Trophoblast cell (in vitro differentiated cells and primary cell): Measurements from ENCODE around the gene EGFR.
A peak's percentile ranks its signal among the peaks of the same experiment; 100 is the strongest.

Source experiments
- DNase-seq, 2 donors: peaks; one replicate each; pipeline ENCODE4 v3.0.0-alpha.2; 2016
- H2AFZ ChIP-seq: 2 replicates; pipeline ENCODE4 v1.6.1; 2013; ENCODE audit warnings: low read length, moderate library complexity, mild to moderate bottlenecking; ENCODE audit not compliant: insufficient read depth, poor library complexity
- H2AK5ac ChIP-seq: 2 replicates; pipeline ENCODE4 v1.6.1; 2013; ENCODE audit warnings: mild to moderate bottlenecking, low read length
- H2BK120ac ChIP-seq: 2 replicates; pipeline ENCODE4 v1.6.1; 2013; ENCODE audit warnings: low read length, mild to moderate bottlenecking, moderate library complexity; ENCODE audit not compliant: insufficient read depth, poor library complexity
- H2BK12ac ChIP-seq: 2 replicates; pipeline ENCODE4 v1.6.1; 2013; ENCODE audit warnings: mild to moderate bottlenecking, low read length, moderate library complexity
- H2BK5ac ChIP-seq: 2 replicates; pipeline ENCODE4 v1.6.1; 2013; ENCODE audit warnings: low read length, low read depth, moderate library complexity, mild to moderate bottlenecking; ENCODE audit not compliant: poor library complexity
- H3K14ac ChIP-seq: 2 replicates; pipeline ENCODE4 v1.6.1; 2013; ENCODE audit warnings: mild to moderate bottlenecking, low read length
- H3K18ac ChIP-seq: 2 replicates; pipeline ENCODE4 v1.6.1; 2013; ENCODE audit warnings: mild to moderate bottlenecking, low read length
- H3K23ac ChIP-seq: 2 replicates; pipeline ENCODE4 v1.6.1; 2013; ENCODE audit warnings: low read length
- H3K27ac ChIP-seq: 2 replicates; pipeline ENCODE4 v1.5.1; 2013; ENCODE audit warnings: low read depth, mild to moderate bottlenecking, inconsistent platforms, low read length, moderate library complexity
- H3K27me3 ChIP-seq: 2 replicates; pipeline ENCODE4 v1.6.1; 2013; ENCODE audit warnings: inconsistent platforms, mild to moderate bottlenecking, low read length, moderate library complexity; ENCODE audit not compliant: insufficient read depth
- H3K36me3 ChIP-seq, 2 experiments: 1 replicate in 1 of 2; 2 replicates in 1 of 2; pipeline ENCODE4 v1.6.1; 2013; ENCODE audit warnings: low read length in 2 of 2, mild to moderate bottlenecking in 2 of 2, moderate library complexity in 1 of 2; ENCODE audit not compliant: insufficient read depth in 2 of 2, control insufficient read depth in 1 of 2
- H3K4ac ChIP-seq: 2 replicates; pipeline ENCODE4 v1.6.1; 2013; ENCODE audit warnings: low read depth, mild to moderate bottlenecking, low read length, moderate library complexity
- H3K4me1 ChIP-seq, 2 experiments: 1 replicate in 1 of 2; 2 replicates in 1 of 2; pipeline ENCODE4 v1.6.1; 2013; ENCODE audit warnings: low read length in 2 of 2, mild to moderate bottlenecking in 2 of 2, moderate library complexity in 1 of 2; ENCODE audit not compliant: insufficient read depth in 2 of 2, control insufficient read depth in 1 of 2
- H3K4me2 ChIP-seq: 2 replicates; pipeline ENCODE4 v1.6.1; 2013; ENCODE audit warnings: inconsistent platforms, mild to moderate bottlenecking, low read length, moderate library complexity
- H3K4me3 ChIP-seq: 2 replicates; pipeline ENCODE4 v1.5.1; 2013; ENCODE audit warnings: mild to moderate bottlenecking, low read depth, low read length, inconsistent platforms
- H3K79me1 ChIP-seq: one replicate; pipeline ENCODE4 v1.6.1; 2013; ENCODE audit warnings: low read length
- H3K79me2 ChIP-seq: 2 replicates; pipeline ENCODE4 v1.6.1; 2013; ENCODE audit warnings: low read length, mild to moderate bottlenecking; ENCODE audit not compliant: control insufficient read depth, insufficient read depth, poor library complexity
- H3K9ac ChIP-seq: 2 replicates; pipeline ENCODE4 v1.6.1; 2013; ENCODE audit warnings: mild to moderate bottlenecking, low read length
- H3K9me3 ChIP-seq: 2 replicates; pipeline ENCODE4 v1.6.1; 2013; ENCODE audit warnings: low read depth, mild to moderate bottlenecking, control low read depth, inconsistent platforms, low read length; ENCODE audit not compliant: insufficient read depth
- H4K12ac ChIP-seq: 2 replicates; pipeline ENCODE4 v1.6.1; 2013; ENCODE audit warnings: low read depth, mild to moderate bottlenecking, low read length, moderate library complexity
- H4K8ac ChIP-seq: 2 replicates; pipeline ENCODE4 v1.6.1; 2013; ENCODE audit warnings: low read depth, mild to moderate bottlenecking, low read length, moderate library complexity
- H4K91ac ChIP-seq: one replicate; pipeline ENCODE4 v1.6.1; 2013; ENCODE audit warnings: low read depth, mild to moderate bottlenecking, low read length, moderate library complexity
- WGBS: extraction: QIAGEN DNeasy Blood & Tissue Kit; methylation state at CpG from one replicate; pipeline ENCODE4 v1.1.7; 2013; ENCODE audit warnings: missing lambda C conversion rate; ENCODE audit not compliant: insufficient read length, insufficient coverage; ENCODE audit errors: extremely low coverage; 5-methylcytosine and 5-hydroxymethylcytosine counted together

EGFR gene

GRCh38 chr7:55130395-55131141, 111.8 kb downstream of the EGFR start:
- Histone ChIP-seq H2AK5ac (peak overlapping the region; percentile 40), H2BK12ac (peak overlapping the region; percentile 66), H3K4me3 (no peak overlapping the region), H2BK120ac (peak overlapping the region; percentile 14), H3K36me3 (no peaks in the 10 kb centered on the region), H3K9ac (no peak overlapping the region), H3K79me1 (peaks cover 15% of the 10 kb centered on the region), H3K18ac (no peak overlapping the region), H2BK5ac (peak overlapping the region; percentile 15), H3K9me3 (no peaks in the 10 kb centered on the region), H4K91ac (peak overlapping the region; percentile 58), H2AFZ (peak overlapping the region; percentile 17), H3K27ac (peak overlapping the region; percentile 77), H3K4ac (no peak overlapping the region), H3K27me3 (no peaks in the 10 kb centered on the region), H3K4me1 (peaks cover 32 to 37% of the 10 kb centered on the region in 2 experiments), H3K79me2 (no peaks in the 10 kb centered on the region), H3K14ac (peak overlapping the region; percentile 69), H3K23ac (no peak overlapping the region), H3K4me2 (no peak overlapping the region), H4K12ac (peak overlapping the region; percentile 44), H4K8ac (no peak overlapping the region)
- DNase-seq: peak; percentile 65 to 80
- no CpG with 5 or more reads among the region's 15 CpGs for WGBS

DNA sequence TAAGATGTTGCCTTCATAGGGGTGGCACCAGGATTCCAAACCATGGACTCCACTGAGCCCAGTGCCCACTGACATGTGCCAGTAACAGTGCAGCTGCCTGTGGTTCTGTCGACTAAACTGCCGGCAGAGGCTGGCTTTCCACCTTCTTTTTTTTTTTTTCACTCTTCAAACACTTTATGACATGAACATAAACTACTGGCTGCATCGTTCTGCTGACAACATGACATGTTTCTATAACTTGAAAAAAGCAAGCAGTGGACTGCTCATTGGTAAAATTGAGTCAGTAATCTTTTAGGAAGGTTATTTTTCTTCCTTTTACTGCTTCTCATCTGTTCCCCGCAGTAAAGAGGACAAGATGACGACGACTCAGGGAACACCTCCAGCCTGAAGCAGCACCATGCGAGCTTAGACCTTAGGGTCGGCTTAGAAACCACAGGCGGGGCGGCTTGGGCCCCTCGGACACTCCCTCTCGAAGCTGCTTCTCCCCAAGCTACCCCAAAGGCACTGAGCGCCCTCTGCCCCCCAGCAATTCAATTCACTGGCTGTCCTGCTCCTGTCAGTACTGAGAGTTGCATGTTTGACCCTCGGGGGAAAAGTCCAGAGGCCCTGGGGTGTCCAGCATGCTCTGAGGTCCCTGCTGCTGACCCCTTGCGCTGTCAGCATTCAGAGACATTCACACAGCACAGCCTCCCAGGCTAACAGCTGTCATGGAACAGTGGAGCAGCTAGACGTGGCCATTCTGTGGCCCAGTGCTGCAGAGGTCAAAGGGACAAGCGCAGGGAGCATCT, 112.5 kb downstream of the EGFR start:
- Histone ChIP-seq H3K14ac (peak overlapping the region; percentile 69), H3K79me1 (peaks cover 15% of the 10 kb centered on the region), H3K18ac (peak overlapping the region; percentile 73), H3K27ac (peak overlapping the region; percentile 77), H3K23ac (no peak overlapping the region), H3K4me2 (no peak overlapping the region), H2AFZ (peak overlapping the region; percentile 17), H3K79me2 (no peaks in the 10 kb centered on the region), H2BK120ac (peak overlapping the region; percentile 30), H4K8ac (no peak overlapping the region), H3K36me3 (no peaks in the 10 kb centered on the region), H2BK12ac (peak overlapping the region; percentile 66), H2AK5ac (peak overlapping the region; percentile 40), H4K91ac (peak overlapping the region; percentile 85), H3K27me3 (no peaks in the 10 kb centered on the region), H2BK5ac (peak overlapping the region; percentile 57), H3K4me1 (peaks cover 32 to 37% of the 10 kb centered on the region in 2 experiments), H3K4ac (peak overlapping the region; percentile 1), H3K9me3 (no peaks in the 10 kb centered on the region), H4K12ac (peak overlapping the region; percentile 44), H3K4me3 (no peak overlapping the region), H3K9ac (no peak overlapping the region)
- no CpG with 5 or more reads among the region's 17 CpGs for WGBS
- no peak for DNase-seq

DNA sequence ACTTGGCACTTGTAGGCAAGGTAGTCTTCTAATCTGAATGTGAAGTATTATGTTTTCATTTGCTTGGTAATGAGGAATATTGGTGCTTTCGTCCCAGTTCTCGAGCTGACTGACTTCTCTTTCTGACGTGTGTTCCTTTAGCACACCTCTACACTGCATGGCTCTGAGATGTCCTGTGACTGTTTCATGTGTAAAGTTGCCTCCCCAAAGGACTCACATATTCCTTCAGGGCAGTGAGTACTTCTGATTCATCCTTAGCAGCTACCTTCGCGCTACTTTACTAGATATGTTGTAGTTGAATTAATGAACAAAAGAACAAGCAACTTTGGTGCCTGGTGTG, 113.7 kb downstream of the EGFR start:
- H3K27ac ChIP-seq: no peak overlapping the region
- no peak overlapping the region for H2BK5ac ChIP-seq
- no peak overlapping the region for H3K4me3 ChIP-seq
- DNase-seq: no peak
- H2AK5ac ChIP-seq: no peak overlapping the region
- no peaks in the 10 kb centered on the region for H3K27me3 ChIP-seq
- no peak overlapping the region for H3K4ac ChIP-seq
- H3K14ac ChIP-seq: no peak overlapping the region
- H3K18ac ChIP-seq: no peak overlapping the region
- peaks cover 32 to 37% of the 10 kb centered on the region in 2 experiments for H3K4me1 ChIP-seq
- H2BK12ac ChIP-seq: no peak overlapping the region
- H2BK120ac ChIP-seq: no peak overlapping the region
- no peaks in the 10 kb centered on the region for H3K79me2 ChIP-seq
- no peak overlapping the region for H3K9ac ChIP-seq
- H4K8ac ChIP-seq: no peak overlapping the region
- no peak overlapping the region for H4K91ac ChIP-seq
- no CpG with 5 or more reads among the region's 5 CpGs for WGBS
- no peak overlapping the region for H2AFZ ChIP-seq
- no peaks in the 10 kb centered on the region for H3K36me3 ChIP-seq
- H3K4me2 ChIP-seq: no peak overlapping the region
- H4K12ac ChIP-seq: no peak overlapping the region
- peaks cover 15% of the 10 kb centered on the region for H3K79me1 ChIP-seq
- no peak overlapping the region for H3K23ac ChIP-seq
- no peaks in the 10 kb centered on the region for H3K9me3 ChIP-seq

GRCh38 chr7:55132890-55133551, 114.2 kb downstream of the EGFR start:
- Histone ChIP-seq H3K4ac (no peak overlapping the region), H3K9me3 (no peaks in the 10 kb centered on the region), H3K27me3 (no peaks in the 10 kb centered on the region), H2BK12ac (peak overlapping the region; percentile 34), H3K79me1 (peaks cover 15% of the 10 kb centered on the region), H3K23ac (no peak overlapping the region), H4K12ac (no peak overlapping the region), H4K8ac (peak overlapping the region; percentile 20), H2AK5ac (peak overlapping the region; percentile 14), H2AFZ (peak overlapping the region; percentile 18), H3K4me2 (no peak overlapping the region), H3K14ac (peak overlapping the region; percentile 17), H3K4me3 (no peak overlapping the region), H4K91ac (peak overlapping the region; percentile 46), H3K27ac (peak overlapping the region; percentile 71), H2BK120ac (peak overlapping the region; percentile 24), H3K18ac (peak overlapping the region; percentile 29), H3K36me3 (no peaks in the 10 kb centered on the region), H2BK5ac (peak overlapping the region; percentile 34), H3K4me1 (peaks cover 32 to 37% of the 10 kb centered on the region in 2 experiments), H3K79me2 (no peaks in the 10 kb centered on the region), H3K9ac (no peak overlapping the region)
- peak; percentile 97 for DNase-seq
- no CpG with 5 or more reads among the region's 10 CpGs for WGBS
